ENCODE measurements around the gene GLI3.

Gene GLI3

DNA sequence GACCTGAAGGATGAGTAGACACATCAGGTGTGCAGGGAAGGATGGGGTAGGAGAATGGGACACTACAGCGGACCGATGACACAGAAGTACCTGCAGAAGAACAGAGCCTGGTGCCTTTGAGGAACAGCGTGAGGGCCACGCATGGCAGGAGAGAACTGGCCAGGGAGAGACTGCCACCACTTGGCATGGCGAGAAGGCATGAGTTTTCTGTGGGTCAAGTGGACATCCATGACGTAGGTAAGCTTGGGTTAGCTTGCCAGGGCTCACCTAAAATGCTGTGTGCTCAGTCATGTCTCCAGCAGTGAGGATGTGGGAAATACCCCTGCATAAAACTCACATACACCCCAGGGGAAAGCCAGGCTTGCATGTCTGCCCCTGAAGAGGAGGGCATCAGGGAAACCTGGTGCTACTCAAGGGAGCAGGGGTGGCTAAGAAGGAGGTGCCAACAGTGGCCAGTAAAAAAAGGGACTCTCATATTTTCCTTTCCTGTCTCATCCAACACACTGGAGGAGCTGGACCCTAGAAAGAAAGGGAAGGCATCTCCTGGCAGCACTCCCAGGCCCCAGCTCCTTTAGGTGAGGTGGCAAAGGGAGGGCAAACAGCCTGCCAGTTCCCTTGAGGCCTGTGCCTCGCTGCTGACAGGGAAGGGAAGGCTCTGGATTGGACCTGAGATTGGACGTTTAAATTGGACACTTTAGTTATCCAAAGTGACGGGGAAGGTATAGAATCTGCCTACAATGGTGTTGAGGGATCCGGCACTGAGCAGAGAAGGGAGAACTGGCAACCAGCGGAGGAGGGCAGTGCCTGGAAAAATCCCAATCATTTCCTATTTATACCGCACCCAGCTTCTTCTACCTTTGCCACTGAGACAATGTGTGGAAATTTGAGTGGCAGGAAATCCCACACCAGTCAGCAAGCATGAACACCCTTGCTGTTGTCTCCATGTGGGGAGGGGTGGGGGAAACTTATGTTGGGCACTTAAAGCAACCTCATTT lies 255.7 kb downstream of the GLI3 start:
- no peak overlapping the region for H3K9ac ChIP-seq (ENCODE audit: low read depth in 1 of 2, low read length in 2 of 2)
- H3K4me3 ChIP-seq (ENCODE audit: low read depth in 1 of 2, low read length in 2 of 2) = no peak overlapping the region
- no peaks in the 10 kb centered on the region for H3K27me3 ChIP-seq (ENCODE audit: control insufficient read depth in 1 of 2, insufficient read depth in 2 of 2, low read length in 2 of 2)
- no peak overlapping the region for H3K27ac ChIP-seq (ENCODE audit: low read depth, low read length)
- no peaks in the 10 kb centered on the region for H3K9me3 ChIP-seq (ENCODE audit: control insufficient read depth in 1 of 2, low read length in 2 of 2)
- no peaks in the 10 kb centered on the region for H3K36me3 ChIP-seq (ENCODE audit: control insufficient read depth in 1 of 2, insufficient read depth in 2 of 2, low read length in 2 of 2)
- H3K4me1 ChIP-seq (ENCODE audit: control insufficient read depth in 1 of 2, insufficient read depth in 2 of 2, low read length in 2 of 2) = peaks cover 0 to 3% of the 10 kb centered on the region in 2 donors

- H3K9ac ChIP-seq (ENCODE audit: low read depth in 1 of 2, low read length in 2 of 2) = no peak overlapping the region
- no peak overlapping the region for H3K27ac ChIP-seq (ENCODE audit: low read depth, low read length)
- H3K36me3 ChIP-seq (ENCODE audit: control insufficient read depth in 1 of 2, insufficient read depth in 2 of 2, low read length in 2 of 2) = no peaks in the 10 kb centered on the region
- H3K9me3 ChIP-seq (ENCODE audit: control insufficient read depth in 1 of 2, low read length in 2 of 2) = no peaks in the 10 kb centered on the region
- H3K27me3 ChIP-seq (ENCODE audit: control insufficient read depth in 1 of 2, insufficient read depth in 2 of 2, low read length in 2 of 2) = no peaks in the 10 kb centered on the region
- H3K4me3 ChIP-seq (ENCODE audit: low read depth in 1 of 2, low read length in 2 of 2) = no peak overlapping the region
- H3K4me1 ChIP-seq (ENCODE audit: control insufficient read depth in 1 of 2, insufficient read depth in 2 of 2, low read length in 2 of 2) = peaks cover 0 to 3% of the 10 kb centered on the region in 2 donors
These were observed 257.1 kb downstream of the GLI3 start for GRCh38 chr7:41979834-41980307.

DNA sequence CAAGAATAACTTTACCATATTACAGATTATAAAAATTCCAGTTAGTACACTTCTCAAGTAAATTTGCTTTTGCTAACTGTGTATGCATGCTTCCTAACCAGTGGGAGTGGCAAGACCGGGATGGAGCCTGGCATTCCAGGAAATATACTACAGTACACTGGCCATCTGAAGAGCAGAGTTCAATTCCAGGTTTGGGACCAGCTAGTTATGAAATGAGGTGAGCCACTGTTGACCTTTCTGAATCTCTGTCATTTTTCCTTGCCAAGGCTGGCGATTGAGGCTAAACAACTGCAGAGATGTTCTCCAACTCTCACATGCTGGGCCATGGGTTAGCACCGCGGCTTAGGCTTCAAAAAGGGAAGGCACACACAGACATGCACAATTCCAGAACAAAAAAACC lies 258.2 kb downstream of the GLI3 start:
- no peaks in the 10 kb centered on the region for H3K9me3 ChIP-seq (ENCODE audit: control insufficient read depth in 1 of 2, low read length in 2 of 2)
- H3K4me3 ChIP-seq (ENCODE audit: low read depth in 1 of 2, low read length in 2 of 2) = no peak overlapping the region
- H3K27me3 ChIP-seq (ENCODE audit: control insufficient read depth in 1 of 2, insufficient read depth in 2 of 2, low read length in 2 of 2) = no peaks in the 10 kb centered on the region
- no peak overlapping the region for H3K9ac ChIP-seq (ENCODE audit: low read depth in 1 of 2, low read length in 2 of 2)
- peaks cover 0 to 3% of the 10 kb centered on the region in 2 donors for H3K4me1 ChIP-seq (ENCODE audit: control insufficient read depth in 1 of 2, insufficient read depth in 2 of 2, low read length in 2 of 2)
- H3K36me3 ChIP-seq (ENCODE audit: control insufficient read depth in 1 of 2, insufficient read depth in 2 of 2, low read length in 2 of 2) = no peaks in the 10 kb centered on the region
- H3K27ac ChIP-seq (ENCODE audit: low read depth, low read length) = no peak overlapping the region

DNA sequence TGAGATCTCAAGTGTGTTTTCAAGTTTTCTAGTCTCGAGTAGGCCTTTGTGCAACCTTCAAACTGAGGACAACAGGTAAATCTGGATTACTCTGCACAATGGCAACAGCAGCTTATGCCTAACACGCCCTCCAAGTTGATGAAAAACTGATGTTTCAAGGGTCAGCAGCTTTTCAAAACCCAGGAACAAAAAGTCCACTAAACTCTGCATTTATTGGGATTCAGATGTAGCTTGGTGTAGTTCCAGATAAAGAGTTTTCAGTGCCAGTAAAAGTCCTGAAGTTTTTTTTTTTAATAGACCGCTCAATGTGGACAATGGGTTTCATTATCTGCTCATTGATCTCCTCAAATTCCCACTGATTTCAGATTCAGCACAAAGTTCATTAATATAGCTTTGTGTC lies 259.3 kb downstream of the GLI3 start:
- H3K36me3 ChIP-seq (ENCODE audit: control insufficient read depth in 1 of 2, insufficient read depth in 2 of 2, low read length in 2 of 2) = no peaks in the 10 kb centered on the region
- no peaks in the 10 kb centered on the region for H3K27me3 ChIP-seq (ENCODE audit: control insufficient read depth in 1 of 2, insufficient read depth in 2 of 2, low read length in 2 of 2)
- no peaks in the 10 kb centered on the region for H3K9me3 ChIP-seq (ENCODE audit: control insufficient read depth in 1 of 2, low read length in 2 of 2)
- no peak overlapping the region for H3K4me3 ChIP-seq (ENCODE audit: low read depth in 1 of 2, low read length in 2 of 2)
- no peak overlapping the region for H3K27ac ChIP-seq (ENCODE audit: low read depth, low read length)
- no peak overlapping the region for H3K9ac ChIP-seq (ENCODE audit: low read depth in 1 of 2, low read length in 2 of 2)
- H3K4me1 ChIP-seq (ENCODE audit: control insufficient read depth in 1 of 2, insufficient read depth in 2 of 2, low read length in 2 of 2) = peaks cover 0 to 3% of the 10 kb centered on the region in 2 donors

DNA sequence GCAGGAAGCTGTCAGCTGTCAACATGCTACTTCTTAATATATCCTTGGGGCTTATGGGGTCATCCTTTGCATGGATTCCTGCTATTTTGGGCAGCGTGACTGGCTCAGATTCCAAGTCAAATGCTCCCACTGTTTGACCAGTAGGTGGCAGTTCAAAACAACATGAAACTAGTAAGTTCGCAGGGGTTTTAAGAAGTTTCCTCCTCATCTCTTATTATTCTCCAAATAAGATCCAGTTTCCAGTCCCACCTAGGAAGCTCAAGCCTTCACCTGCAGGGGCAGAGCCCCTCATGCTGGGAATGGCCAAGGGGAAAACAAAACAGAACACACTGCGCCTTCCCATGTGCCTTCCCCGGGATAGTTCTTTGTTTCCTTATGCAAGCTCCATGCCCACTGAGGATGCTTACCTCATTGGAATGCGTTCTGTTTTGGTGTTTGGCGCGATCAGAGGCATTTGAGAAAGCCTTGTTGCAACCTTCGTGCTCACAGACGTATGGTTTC lies 259.8 kb downstream of the GLI3 start:
- Histone ChIP-seq H3K4me1 (ENCODE audit: control insufficient read depth in 1 of 2, insufficient read depth in 2 of 2, low read length in 2 of 2) (peaks cover 0 to 3% of the 10 kb centered on the region in 2 donors), H3K36me3 (ENCODE audit: control insufficient read depth in 1 of 2, insufficient read depth in 2 of 2, low read length in 2 of 2) (no peaks in the 10 kb centered on the region), H3K9ac (ENCODE audit: low read depth in 1 of 2, low read length in 2 of 2) (no peak overlapping the region), H3K4me3 (ENCODE audit: low read depth in 1 of 2, low read length in 2 of 2) (no peak overlapping the region), H3K27ac (ENCODE audit: low read depth, low read length) (no peak overlapping the region), H3K27me3 (ENCODE audit: control insufficient read depth in 1 of 2, insufficient read depth in 2 of 2, low read length in 2 of 2) (no peaks in the 10 kb centered on the region), H3K9me3 (ENCODE audit: control insufficient read depth in 1 of 2, low read length in 2 of 2) (no peaks in the 10 kb centered on the region)

- no peak overlapping the region for H3K27ac ChIP-seq (ENCODE audit: low read depth, low read length)
- H3K9me3 ChIP-seq (ENCODE audit: control insufficient read depth in 1 of 2, low read length in 2 of 2) = no peaks in the 10 kb centered on the region
- H3K4me3 ChIP-seq (ENCODE audit: low read depth in 1 of 2, low read length in 2 of 2) = no peak overlapping the region
- H3K27me3 ChIP-seq (ENCODE audit: control insufficient read depth in 1 of 2, insufficient read depth in 2 of 2, low read length in 2 of 2) = no peaks in the 10 kb centered on the region
- H3K4me1 ChIP-seq (ENCODE audit: control insufficient read depth in 1 of 2, insufficient read depth in 2 of 2, low read length in 2 of 2) = peaks cover 0 to 3% of the 10 kb centered on the region in 2 donors
- peaks cover 0 to 5% of the 10 kb centered on the region in 2 donors for H3K36me3 ChIP-seq (ENCODE audit: control insufficient read depth in 1 of 2, insufficient read depth in 2 of 2, low read length in 2 of 2)
- H3K9ac ChIP-seq (ENCODE audit: low read depth in 1 of 2, low read length in 2 of 2) = no peak overlapping the region
These were observed 260.6 kb downstream of the GLI3 start for GRCh38 chr7:41976411-41976810.

DNA sequence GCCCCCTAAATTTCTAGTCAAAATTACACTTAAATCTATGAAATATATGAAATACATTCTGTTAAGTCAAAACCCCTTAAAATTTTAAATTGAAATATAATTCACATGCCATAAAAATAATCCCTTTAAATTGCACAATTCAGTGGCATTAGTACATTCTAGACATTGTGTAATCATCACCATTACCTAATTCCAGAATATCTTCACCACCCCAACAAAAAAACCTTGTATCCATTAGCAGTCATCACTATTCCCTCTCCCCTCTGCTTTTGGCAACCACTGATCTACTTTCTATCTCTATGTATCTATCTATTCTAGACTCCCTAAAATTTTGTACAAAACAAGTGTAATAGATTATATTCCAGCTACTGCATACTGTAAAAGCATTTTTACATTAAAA lies 261.2 kb downstream of the GLI3 start:
- Histone ChIP-seq H3K27ac (ENCODE audit: low read depth, low read length) (no peak overlapping the region), H3K9me3 (ENCODE audit: control insufficient read depth in 1 of 2, low read length in 2 of 2) (no peaks in the 10 kb centered on the region), H3K27me3 (ENCODE audit: control insufficient read depth in 1 of 2, insufficient read depth in 2 of 2, low read length in 2 of 2) (no peaks in the 10 kb centered on the region), H3K9ac (ENCODE audit: low read depth in 1 of 2, low read length in 2 of 2) (no peak overlapping the region), H3K4me1 (ENCODE audit: control insufficient read depth in 1 of 2, insufficient read depth in 2 of 2, low read length in 2 of 2) (peaks cover 0 to 3% of the 10 kb centered on the region in 2 donors), H3K36me3 (ENCODE audit: control insufficient read depth in 1 of 2, insufficient read depth in 2 of 2, low read length in 2 of 2) (peaks cover 0 to 5% of the 10 kb centered on the region in 2 donors), H3K4me3 (ENCODE audit: low read depth in 1 of 2, low read length in 2 of 2) (no peak overlapping the region)

GRCh38 chr7:41974870-41975557 lies 262.0 kb downstream of the GLI3 start:
- Histone ChIP-seq H3K4me3 (ENCODE audit: low read depth in 1 of 2, low read length in 2 of 2) (no peak overlapping the region), H3K9me3 (ENCODE audit: control insufficient read depth in 1 of 2, low read length in 2 of 2) (no peaks in the 10 kb centered on the region), H3K27me3 (ENCODE audit: control insufficient read depth in 1 of 2, insufficient read depth in 2 of 2, low read length in 2 of 2) (no peaks in the 10 kb centered on the region), H3K9ac (ENCODE audit: low read depth in 1 of 2, low read length in 2 of 2) (no peak overlapping the region), H3K4me1 (ENCODE audit: control insufficient read depth in 1 of 2, insufficient read depth in 2 of 2, low read length in 2 of 2) (peaks cover 0 to 1% of the 10 kb centered on the region in 2 donors), H3K27ac (ENCODE audit: low read depth, low read length) (no peak overlapping the region), H3K36me3 (ENCODE audit: control insufficient read depth in 1 of 2, insufficient read depth in 2 of 2, low read length in 2 of 2) (peaks cover 0 to 5% of the 10 kb centered on the region in 2 donors)

- H3K27me3 ChIP-seq (ENCODE audit: control insufficient read depth in 1 of 2, insufficient read depth in 2 of 2, low read length in 2 of 2) = no peaks in the 10 kb centered on the region
- no peak overlapping the region for H3K9ac ChIP-seq (ENCODE audit: low read depth in 1 of 2, low read length in 2 of 2)
- no peak overlapping the region for H3K27ac ChIP-seq (ENCODE audit: low read depth, low read length)
- H3K9me3 ChIP-seq (ENCODE audit: control insufficient read depth in 1 of 2, low read length in 2 of 2) = no peaks in the 10 kb centered on the region
- no peaks in the 10 kb centered on the region for H3K4me1 ChIP-seq (ENCODE audit: control insufficient read depth in 1 of 2, insufficient read depth in 2 of 2, low read length in 2 of 2)
- no peak overlapping the region for H3K4me3 ChIP-seq (ENCODE audit: low read depth in 1 of 2, low read length in 2 of 2)
- peaks cover 0 to 5% of the 10 kb centered on the region in 2 donors for H3K36me3 ChIP-seq (ENCODE audit: control insufficient read depth in 1 of 2, insufficient read depth in 2 of 2, low read length in 2 of 2)
These were observed 263.7 kb downstream of the GLI3 start for GRCh38 chr7:41973202-41973730.

DNA sequence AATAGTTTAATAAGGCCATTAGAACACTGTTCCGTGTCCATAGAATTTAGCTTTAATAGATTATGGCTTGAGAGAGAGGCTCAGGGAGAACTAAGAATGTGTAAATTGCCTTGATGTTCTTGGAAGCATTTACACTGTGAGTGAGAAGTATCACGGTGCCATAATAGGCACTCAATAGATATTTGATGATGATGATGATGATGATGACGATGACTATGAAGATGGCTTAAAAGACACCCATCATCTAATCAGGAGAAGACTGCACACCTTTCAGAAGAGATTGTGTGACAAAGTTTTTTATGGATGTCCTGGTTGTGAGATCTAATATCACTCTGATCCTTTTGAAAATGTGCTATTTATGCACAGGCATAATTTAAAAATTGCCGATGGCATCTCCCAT lies 264.2 kb downstream of the GLI3 start:
- no peak overlapping the region for H3K4me3 ChIP-seq (ENCODE audit: low read depth in 1 of 2, low read length in 2 of 2)
- no peak overlapping the region for H3K9ac ChIP-seq (ENCODE audit: low read depth in 1 of 2, low read length in 2 of 2)
- no peaks in the 10 kb centered on the region for H3K27me3 ChIP-seq (ENCODE audit: control insufficient read depth in 1 of 2, insufficient read depth in 2 of 2, low read length in 2 of 2)
- H3K4me1 ChIP-seq (ENCODE audit: control insufficient read depth in 1 of 2, insufficient read depth in 2 of 2, low read length in 2 of 2) = no peaks in the 10 kb centered on the region
- H3K27ac ChIP-seq (ENCODE audit: low read depth, low read length) = no peak overlapping the region
- peaks cover 0 to 5% of the 10 kb centered on the region in 2 donors for H3K36me3 ChIP-seq (ENCODE audit: control insufficient read depth in 1 of 2, insufficient read depth in 2 of 2, low read length in 2 of 2)
- H3K9me3 ChIP-seq (ENCODE audit: control insufficient read depth in 1 of 2, low read length in 2 of 2) = no peaks in the 10 kb centered on the region

Measured in duodenal mucosa (tissue), 2 donors.